Pulmonary artery endothelial cell (primary cell): ENCODE results near the gene LRP2. TPM values are rescaled to one million over a fixed set of nuclear protein-coding genes. Genes with fewer than 3 reads are reported as not detected.
"Not testable (repeated sequence)": the region's sequence is repeated elsewhere in the genome, so short reads cannot be mapped to it uniquely, and the experiment has no call there.

Experiments
- DNase-seq: peaks from one replicate; pipeline ENCODE4 v3.0.0-alpha.2; 2011; ENCODE audit warnings: low read depth, low spot score
- total RNA-seq: library from RNA; depleted of rRNA; stranded (reverse); fragments of >200 nt; gene quantifications from 2 replicates; pipeline ENCODE4 v1.2.3, GENCODE V29; 2014

LRP2 gene
- total RNA-seq, 1 donor from 2014 or later, result under 0.01 TPM

DNA sequence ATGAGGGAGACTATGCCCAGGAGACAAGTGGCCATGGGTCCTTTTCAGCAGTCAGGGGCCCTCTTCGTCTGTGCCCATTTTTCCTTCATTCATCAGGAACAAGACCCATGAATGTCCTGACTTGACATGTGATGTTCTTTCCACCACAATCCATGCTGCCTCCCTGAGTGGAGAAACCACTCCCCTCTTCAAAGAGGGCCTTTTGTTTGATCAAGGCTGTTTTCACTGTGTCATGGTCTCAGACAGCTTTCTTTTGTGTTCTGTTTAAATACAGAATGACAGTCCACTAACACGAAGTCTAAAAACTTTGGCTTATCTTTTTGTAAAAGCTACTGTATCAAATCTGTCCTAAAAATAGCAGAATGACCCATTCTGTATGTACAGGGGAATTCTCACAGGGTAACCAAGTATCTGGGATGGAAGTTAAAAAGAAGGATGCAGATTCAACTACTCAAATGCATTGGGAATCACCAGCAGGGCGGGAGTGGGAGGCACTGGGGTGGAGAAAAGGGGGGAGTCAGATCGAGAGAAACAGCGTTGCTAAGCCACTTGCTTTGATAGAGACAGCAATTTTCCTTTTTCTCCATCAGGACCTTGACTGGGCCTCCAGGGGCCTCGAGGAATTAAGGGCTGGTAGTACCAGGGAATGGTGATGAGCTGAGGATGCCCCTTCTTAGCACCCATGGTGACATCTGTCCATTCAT, 13.9 kb downstream of the LRP2 start:
- no peak for DNase-seq

DNA sequence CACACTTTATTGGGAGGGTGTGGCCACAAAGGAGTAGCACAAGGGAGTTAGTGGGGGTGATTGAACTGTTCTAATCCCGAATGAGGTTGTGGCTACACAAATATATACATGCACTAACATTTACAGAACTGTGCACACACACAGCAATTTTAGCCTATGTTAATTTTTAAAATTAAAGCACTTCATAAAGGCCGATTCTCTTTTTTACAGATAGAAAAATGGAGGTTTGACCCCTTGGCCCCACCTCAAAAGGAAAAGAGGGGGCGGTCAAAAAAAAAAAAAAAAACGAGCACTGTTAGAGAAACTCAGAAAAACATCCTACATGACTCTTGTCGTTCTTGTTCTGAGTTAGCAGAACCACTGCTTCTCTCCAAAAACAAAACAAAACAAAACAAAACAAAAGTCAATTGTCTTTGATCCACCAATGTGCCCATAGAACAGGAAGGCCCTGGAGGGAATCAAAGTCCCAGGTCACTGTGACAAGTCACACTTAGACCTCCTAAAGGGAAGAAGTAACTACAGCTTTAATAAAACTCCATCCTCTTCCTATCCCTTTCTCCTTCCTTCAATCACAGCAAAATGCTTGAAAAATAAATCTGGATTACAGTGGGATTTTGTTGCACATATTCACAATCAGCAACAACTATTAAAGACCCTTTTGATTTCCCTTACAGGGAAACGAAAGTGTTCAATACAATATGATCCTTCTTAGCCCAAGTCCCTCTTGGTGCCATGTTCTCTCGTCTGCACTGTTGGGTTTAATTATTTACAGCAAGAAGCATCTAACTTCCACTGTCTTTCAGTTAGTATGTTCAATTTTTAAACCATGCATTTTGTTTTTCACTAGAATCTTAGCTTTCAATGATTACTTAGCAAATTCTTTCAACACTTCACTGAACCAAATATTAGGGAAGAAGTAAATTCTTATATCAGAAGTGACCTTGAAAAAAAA, 16.6 kb downstream of the LRP2 start:
- DNase-seq, result no peak

DNA sequence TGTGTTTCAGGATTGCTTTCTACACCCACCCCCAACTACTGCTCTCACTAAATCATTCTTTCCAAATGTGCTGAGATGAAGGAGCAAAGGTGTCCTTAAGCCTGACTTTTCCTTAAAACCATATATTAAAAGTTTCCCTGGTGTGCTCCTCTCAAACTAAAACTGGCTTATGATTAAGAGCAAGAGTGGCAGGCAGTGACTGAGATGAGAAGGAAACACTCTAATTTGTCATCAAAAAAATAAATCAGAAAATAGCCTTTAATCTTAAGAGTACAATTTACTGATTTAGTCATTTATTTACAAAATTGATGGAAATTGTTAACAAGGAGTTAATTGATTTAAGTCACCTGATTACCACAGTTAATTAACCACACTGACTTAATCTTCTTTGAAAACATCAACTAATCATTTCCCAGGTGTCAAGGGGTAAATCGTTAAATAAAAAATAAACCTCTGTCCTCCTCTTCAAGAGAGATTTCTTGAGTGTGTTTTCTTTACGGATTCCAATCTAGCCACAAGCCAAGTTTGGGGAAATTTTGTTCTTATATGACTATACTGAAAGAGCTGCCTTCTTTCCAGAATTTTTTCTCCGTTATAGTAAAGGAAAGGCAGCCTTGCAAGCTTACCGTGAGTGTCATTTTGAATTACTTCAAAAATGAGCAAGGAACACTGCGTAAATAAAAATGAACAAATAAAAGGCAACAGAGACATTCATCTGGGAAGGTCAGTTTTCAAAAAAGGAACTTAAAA, 17.4 kb downstream of the LRP2 start:
- DNase-seq, result no peak

DNA sequence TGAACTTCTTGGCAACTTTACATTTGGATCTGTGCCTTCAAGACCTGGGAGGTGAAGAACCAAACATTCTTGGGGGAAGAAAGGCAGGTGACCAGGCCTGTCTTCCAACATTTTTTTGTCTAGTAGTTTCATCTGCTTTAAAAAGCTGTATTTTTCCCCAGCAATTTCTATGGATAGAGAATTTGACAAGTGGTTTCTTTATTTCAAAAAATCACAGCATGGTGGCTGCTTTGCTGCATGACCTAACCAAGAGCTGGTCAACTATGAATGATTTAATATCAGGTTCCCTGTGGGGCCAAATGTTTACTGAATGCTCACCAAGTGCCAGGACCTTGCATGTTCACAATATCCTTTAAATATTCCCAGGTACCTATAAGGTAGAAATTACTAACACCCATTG, 19.1 kb downstream of the LRP2 start:
- no peak for DNase-seq

DNA sequence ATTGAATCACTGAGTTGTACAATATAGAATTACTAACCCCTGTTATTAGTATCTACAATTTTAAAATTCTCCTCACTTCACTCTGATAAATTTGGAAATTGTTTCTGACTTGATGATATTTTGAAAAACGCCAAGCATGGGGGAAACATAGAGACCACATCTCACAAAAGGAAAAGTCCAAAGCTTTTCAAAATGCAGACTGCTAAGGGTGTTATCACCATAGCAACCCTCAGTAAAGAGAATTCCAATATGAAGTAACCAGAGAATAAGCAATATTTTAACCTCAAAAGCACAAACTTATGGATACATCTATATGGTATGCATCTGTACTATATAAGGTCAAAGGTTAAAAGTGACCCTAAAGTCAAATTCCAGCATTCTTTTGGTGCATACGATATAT, 22.7 kb downstream of the LRP2 start:
- DNase-seq, result no peak

DNA sequence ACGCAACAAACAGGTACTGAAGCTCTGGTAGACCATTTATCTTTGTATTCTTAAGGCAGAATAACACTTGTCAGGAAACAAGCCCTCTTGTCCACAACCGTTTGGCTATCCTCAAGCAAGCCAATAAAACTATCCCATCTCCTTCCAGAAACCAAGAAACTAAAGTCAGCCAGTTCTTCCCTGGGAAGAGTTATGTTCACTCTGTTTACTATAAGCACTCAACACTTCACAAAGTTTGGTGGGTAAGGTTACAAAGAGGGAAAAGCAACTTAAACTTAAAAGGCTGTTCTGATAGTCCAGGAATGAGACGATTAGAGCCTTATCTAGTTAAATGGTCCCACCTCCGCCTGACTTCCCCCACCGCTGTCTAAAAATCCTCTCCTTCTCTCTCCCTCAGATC, 25.6 kb downstream of the LRP2 start:
- no peak for DNase-seq

DNA sequence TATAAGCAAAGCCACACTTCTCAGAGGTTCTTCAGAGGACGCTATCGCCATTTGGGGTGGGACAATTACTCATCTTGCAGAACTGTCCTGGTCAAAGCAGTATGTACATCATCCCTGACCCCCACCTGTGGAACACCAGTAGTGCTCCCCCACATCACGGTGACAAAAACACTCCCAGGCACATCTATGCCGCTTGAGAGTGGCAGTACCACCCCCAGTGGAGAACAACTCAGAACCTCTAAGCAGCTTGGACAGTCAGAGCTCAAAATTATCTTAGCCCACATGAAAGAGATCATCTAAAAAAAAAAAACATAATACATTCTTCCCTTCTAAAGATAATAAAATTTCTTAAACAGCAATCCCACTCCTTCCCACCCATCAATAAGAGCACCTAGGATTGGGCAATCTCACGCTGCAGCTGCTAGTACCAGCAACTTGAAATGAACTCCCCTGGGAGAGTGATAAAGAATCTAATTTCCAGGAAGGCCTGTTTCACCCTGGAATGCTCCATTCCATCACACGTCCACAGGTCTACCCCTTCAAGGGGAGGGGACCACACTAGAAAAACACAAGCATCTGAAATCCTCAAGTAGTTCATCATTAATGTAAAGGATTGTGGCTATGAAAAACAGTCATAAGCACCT, 31.7 kb downstream of the LRP2 start:
- DNase-seq, result no peak

DNA sequence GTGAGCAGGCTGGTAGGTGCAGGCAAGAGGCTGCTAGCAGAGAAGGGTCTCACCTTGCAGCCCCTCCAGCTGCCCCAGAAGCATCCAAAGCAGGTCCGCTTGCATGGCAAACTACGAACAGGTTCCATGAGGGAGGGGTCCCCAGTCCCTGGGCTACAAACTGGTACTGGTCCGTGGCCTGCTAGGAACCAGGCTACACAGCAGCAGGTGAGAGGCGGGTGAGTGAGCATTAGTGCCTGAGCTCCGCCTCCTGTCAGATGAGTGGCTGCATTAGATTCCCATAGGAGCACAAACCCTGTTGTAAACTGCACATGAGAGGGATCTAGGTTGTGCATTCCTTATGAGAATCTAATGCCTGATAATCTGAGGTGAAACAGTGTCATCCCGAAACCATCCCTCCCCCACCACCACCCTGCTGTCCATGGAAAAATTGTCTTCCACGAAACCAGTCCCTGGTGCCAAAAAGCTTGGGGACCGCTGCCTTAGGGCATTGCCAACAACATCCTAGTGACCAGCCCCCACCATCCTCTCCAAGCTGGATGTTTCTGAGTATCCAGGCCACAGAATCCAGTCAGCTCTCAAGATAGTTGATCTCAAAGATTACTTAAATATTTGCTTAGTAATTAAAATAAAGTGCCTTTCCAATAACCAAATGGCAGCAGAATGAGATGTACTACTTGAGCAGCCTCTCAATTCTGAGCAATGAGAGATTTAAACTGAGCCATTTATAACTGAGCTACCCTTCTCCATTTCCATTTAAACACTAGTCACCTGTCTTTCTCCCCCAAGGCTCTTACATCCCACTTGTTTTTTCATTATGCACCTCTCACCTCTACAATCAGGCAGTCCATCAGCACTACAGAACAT, 32.4 kb downstream of the LRP2 start:
- no peak for DNase-seq

DNA sequence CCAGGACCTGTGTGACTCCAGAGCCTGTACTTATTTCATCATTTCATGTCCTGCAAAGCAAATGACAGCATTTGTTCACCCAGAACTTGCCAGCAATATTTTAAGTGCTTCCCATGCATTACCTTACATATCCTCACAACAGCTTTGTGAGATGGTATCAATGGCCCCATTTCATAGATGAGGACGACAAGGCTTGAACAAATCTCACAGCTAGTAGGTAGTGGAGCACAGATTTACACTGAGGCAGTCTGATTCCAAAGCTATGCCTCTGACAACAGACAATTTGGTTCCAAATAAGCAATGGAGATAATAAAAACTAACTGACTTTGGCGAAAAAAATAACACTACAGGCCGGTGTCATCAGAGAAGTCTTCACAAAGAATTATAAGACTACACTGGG, 33.5 kb downstream of the LRP2 start:
- no peak for DNase-seq

DNA sequence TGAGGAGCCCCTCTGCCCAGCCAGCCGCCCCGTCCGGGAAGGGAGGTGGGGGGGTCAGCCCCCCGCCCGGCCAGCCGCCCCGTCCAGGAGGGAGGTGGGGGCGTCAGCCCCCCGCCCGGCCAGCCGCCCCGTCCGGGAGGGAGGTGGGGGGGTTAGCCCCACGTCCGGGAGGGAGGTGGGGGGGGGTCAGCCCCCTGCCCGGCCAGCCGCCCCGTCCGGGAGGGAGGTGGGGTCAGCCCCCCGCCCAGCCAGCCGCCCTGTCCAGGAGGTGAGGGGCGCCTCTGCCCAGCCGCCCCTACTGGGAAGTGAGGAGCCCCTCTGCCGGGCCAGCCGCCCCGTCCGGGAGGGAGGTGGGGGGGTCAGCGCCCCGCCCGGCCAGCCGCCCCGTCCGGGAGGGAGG, 34.5 kb downstream of the LRP2 start:
- DNase-seq, result not testable (repeated sequence)

DNA sequence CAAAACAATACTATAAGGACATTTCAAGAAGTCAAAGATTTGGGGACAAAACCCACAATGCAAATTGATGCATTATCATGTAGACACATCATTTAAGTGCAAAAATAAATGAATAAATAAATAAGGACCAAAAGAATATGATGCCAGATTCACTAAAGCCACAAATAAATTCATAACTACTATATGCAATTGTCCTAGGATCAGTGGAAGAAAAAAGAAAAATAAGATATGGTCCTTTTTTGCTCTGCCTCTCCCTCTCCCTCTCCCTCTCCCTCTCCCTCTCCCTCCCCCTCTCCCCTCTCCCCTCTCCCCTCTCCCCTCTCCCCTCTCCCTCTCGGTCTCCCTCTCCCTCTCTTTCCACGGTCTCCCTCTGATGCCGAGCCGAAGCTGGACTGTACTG, 36.4 kb downstream of the LRP2 start:
- not testable (repeated sequence) for DNase-seq

DNA sequence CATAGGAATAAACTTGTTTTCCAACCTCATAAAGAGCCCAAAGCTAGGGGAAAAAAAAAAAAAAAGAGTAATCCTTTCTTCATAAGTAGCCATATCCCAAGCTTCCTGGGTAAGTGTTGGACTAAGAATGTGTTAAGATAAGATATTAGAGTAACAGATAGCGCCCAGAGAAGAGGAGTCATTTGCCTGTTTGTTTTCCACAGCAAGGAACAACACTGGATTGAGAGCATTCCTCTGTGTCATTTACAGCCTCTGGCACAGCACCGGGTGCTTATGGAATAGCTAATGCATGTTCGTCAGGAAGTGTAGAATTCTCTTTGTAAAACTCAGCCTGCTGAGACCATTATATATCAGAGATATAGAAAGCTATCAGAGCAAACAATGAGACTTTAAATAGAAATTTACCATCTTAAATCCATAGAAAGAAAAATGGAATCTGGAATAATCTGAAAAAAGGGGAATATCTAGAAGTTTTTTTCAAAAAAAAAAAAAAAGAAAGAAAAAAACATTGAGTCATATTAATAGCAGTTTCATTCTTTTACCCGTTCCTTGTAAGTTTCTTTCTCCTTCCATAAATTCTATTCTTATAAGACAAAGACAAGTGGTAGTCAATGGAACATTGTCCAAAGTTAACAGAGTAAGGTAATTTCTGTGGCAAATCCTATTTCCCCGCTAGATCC, 37.6 kb downstream of the LRP2 start:
- DNase-seq, result no peak

DNA sequence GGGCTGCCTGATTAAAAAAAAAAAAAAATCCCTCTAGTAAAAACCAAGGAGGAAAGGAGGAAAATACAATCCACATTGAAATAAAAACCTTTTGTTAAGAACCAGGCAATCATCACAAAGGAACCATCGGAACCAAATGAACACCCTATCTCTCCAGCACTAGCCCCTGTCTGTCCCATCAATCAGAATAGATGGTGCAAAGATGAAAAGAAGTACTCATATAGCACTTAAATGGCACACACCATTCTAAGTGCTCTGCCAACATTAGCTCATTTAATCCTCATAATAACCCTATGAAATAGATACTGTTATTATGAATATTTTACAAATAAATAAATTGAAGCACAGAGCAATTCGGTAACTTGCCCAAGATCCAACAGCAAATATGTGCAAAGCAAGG, 38.5 kb downstream of the LRP2 start:
- no peak for DNase-seq

DNA sequence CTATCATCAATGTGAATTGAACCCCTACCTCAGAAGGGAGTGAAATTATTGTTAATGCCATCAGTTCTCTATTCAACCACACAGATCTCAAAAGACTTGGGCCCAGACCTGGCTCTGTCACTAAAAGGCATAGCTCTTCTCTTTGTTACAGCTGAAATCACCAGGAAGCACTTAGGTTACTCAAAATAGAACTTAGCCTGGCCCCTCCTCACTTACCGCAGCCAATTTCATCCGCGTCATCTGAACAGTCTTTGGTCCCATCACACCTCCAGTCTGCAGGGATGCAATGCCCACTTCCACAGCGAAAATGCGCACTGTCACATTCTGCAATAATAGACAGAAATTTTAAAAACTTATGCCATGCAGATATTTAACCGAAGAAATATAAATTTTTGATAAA, 41.8 kb downstream of the LRP2 start:
- DNase-seq, result no peak

DNA sequence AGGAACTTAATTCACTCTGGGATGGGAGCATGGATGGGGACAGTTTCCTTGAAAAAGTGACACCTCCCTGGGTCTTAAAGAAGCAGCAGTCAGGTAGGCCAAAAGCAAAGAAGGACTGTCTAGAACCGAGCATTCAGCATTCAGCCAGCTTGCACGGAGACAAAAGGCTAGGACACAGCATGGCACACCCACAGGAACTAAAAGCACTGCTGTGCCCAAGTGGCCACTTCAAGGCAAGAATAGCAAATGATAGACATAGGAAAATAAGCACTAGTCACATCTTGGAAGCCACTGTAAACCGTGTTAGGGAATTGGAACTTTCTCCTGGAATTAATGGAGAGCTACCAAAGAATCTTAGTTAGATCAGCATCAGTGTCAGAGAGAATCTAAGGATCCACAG, 47.0 kb downstream of the LRP2 start:
- DNase-seq, result no peak

DNA sequence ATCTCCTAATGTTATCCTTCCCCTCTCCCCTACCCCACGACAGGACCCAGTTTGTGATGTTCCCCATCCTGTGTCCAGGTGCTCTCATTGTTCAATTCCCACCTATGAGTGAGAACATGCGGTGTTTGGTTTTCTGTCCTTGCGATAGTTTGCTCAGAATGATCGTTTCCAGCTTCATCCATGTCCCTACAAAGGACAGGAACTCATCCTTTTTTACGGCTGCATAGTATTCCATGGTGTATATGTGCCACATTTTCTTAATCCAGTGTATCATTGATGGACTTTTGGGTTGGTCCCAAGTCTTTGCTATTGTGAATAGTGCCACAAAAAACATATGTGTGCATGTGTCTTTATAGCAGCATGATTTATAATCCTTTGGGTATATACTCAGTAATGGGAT, 54.0 kb downstream of the LRP2 start:
- DNase-seq, result not testable (repeated sequence)

DNA sequence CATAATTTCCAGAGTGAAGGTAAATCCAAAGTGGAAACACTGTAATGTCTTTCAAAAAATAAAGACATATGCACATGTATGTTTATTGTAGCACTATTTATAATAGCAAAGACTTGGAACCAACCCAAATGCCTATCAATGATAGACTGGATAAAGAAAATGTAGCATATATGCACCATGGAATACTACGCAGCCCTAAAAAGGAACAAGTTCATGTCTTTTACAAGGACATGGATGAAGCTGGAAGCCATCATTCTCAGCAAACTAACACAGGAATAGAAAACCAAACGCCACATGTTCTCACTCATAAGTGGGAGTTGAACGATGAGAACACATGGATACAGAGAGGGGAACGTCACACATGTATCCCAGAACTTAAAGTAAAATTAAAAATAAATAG, 57.6 kb downstream of the LRP2 start:
- not testable (repeated sequence) for DNase-seq

DNA sequence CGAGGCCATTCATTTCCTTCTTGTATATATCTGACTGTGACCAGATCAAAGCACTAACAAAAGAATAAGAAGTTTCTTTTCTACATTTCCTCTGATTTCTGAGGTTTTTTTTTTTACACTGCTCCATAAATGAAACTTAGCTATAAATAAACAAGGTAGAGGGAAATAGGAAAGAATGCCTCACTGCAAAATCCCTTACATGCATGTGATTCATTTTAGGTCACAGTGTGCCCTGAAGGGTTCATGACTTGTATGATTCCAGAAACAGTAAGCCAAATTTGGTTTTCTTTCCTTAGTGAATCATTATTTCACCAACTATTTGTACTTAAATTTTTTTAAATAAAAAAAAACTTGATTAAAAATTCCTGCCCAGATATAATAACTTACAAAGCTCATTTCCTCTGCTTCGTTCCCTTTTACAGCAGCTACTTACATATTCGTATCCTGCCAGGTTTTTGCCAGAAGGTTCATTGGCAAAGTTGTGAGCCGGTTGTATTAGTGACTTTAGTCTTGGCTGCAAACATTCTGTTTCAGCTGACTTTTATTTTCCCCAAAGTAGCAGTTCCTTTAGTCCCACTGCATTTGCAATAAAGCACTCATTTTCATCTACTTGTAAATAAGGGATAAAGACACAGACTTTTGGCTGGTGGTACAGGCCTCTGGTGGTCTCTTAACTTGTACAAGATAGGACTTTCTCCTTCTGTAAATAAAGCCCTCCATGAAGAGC, 58.6 kb downstream of the LRP2 start:
- no peak for DNase-seq

DNA sequence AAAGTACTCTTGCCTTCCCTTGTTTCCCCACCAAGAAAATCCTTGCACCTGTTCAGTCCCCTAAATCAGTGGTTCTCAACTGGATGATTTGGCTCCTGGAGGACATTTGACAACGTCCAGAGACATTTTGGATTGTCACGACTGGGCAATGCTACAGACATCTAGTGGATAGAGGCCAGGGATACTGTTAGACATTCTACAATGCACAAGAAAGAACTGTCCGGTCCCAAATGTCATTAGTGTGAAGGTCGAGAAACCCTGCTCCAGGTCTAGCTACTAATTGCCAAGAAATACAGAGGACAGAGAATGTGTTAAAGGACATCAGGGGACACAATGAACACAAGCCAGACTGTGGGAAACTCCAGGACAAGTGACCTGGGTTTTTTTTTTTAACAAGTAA, 60.0 kb downstream of the LRP2 start:
- no peak for DNase-seq
